ENCODE data around the gene KIF13A.

KIF13A gene

GRCh38 chr6:17910189-17910588 is 77.2 kb downstream of the KIF13A start:
- no peak overlapping the region for H3K27ac ChIP-seq (ENCODE audit: low read depth, low read length)
- no peaks in the 10 kb centered on the region for H3K36me3 ChIP-seq (ENCODE audit: control insufficient read depth, insufficient read depth, low read length)
- H3K9me3 ChIP-seq (ENCODE audit: control insufficient read depth, insufficient read depth, low read depth, low read length) = no peaks in the 10 kb centered on the region
- H3K27me3 ChIP-seq (ENCODE audit: control insufficient read depth, insufficient read depth, low read length) = no peaks in the 10 kb centered on the region
- no peak overlapping the region for H3K4me3 ChIP-seq (ENCODE audit: low read depth, low read length)
- no peak overlapping the region for H3K9ac ChIP-seq (ENCODE audit: low read length)
- H3K4me1 ChIP-seq (ENCODE audit: control insufficient read depth, insufficient read depth, low read length) = peaks cover 15% of the 10 kb centered on the region

GRCh38 chr6:17908831-17909230 is 78.6 kb downstream of the KIF13A start:
- Histone ChIP-seq H3K36me3 (ENCODE audit: control insufficient read depth, insufficient read depth, low read length) (no peaks in the 10 kb centered on the region), H3K9ac (ENCODE audit: low read length) (no peak overlapping the region), H3K27me3 (ENCODE audit: control insufficient read depth, insufficient read depth, low read length) (no peaks in the 10 kb centered on the region), H3K4me1 (ENCODE audit: control insufficient read depth, insufficient read depth, low read length) (peaks cover 15% of the 10 kb centered on the region), H3K27ac (ENCODE audit: low read depth, low read length) (no peak overlapping the region), H3K4me3 (ENCODE audit: low read depth, low read length) (no peak overlapping the region), H3K9me3 (ENCODE audit: control insufficient read depth, insufficient read depth, low read depth, low read length) (no peaks in the 10 kb centered on the region)

- Histone ChIP-seq H3K9me3 (ENCODE audit: control insufficient read depth, insufficient read depth, low read depth, low read length) (no peaks in the 10 kb centered on the region), H3K4me3 (ENCODE audit: low read depth, low read length) (no peak overlapping the region), H3K27me3 (ENCODE audit: control insufficient read depth, insufficient read depth, low read length) (no peaks in the 10 kb centered on the region), H3K9ac (ENCODE audit: low read length) (no peak overlapping the region), H3K27ac (ENCODE audit: low read depth, low read length) (no peak overlapping the region), H3K4me1 (ENCODE audit: control insufficient read depth, insufficient read depth, low read length) (peaks cover 25% of the 10 kb centered on the region), H3K36me3 (ENCODE audit: control insufficient read depth, insufficient read depth, low read length) (no peaks in the 10 kb centered on the region)
These were observed 79.8 kb downstream of the KIF13A start for GRCh38 chr6:17907406-17908229.

- no peak overlapping the region for H3K27ac ChIP-seq (ENCODE audit: low read depth, low read length)
- H3K9ac ChIP-seq (ENCODE audit: low read length) = no peak overlapping the region
These were observed 81.5 kb downstream of the KIF13A start for GRCh38 chr6:17905611-17906592.

GRCh38 chr6:17904491-17905120 is 82.8 kb downstream of the KIF13A start:
- Histone ChIP-seq H3K36me3 (ENCODE audit: control insufficient read depth, insufficient read depth, low read length) (no peaks in the 10 kb centered on the region), H3K27me3 (ENCODE audit: control insufficient read depth, insufficient read depth, low read length) (no peaks in the 10 kb centered on the region), H3K27ac (ENCODE audit: low read depth, low read length) (no peak overlapping the region)

More at GRCh38 chr6:17905611-17906592, 81.5 kb downstream of the KIF13A start:
- Histone ChIP-seq H3K9me3 (ENCODE audit: control insufficient read depth, insufficient read depth, low read depth, low read length) (no peaks in the 10 kb centered on the region), H3K4me1 (ENCODE audit: control insufficient read depth, insufficient read depth, low read length) (peaks cover 22% of the 10 kb centered on the region), H3K27me3 (ENCODE audit: control insufficient read depth, insufficient read depth, low read length) (no peaks in the 10 kb centered on the region), H3K36me3 (ENCODE audit: control insufficient read depth, insufficient read depth, low read length) (no peaks in the 10 kb centered on the region), H3K4me3 (ENCODE audit: low read depth, low read length) (no peak overlapping the region)

GRCh38 chr6:17902974-17903373 is 84.5 kb downstream of the KIF13A start:
- H3K9ac ChIP-seq (ENCODE audit: low read length) = no peak overlapping the region
- no peaks in the 10 kb centered on the region for H3K9me3 ChIP-seq (ENCODE audit: control insufficient read depth, insufficient read depth, low read depth, low read length)
- peaks cover 21% of the 10 kb centered on the region for H3K4me1 ChIP-seq (ENCODE audit: control insufficient read depth, insufficient read depth, low read length)
- H3K4me3 ChIP-seq (ENCODE audit: low read depth, low read length) = no peak overlapping the region
- no peaks in the 10 kb centered on the region for H3K36me3 ChIP-seq (ENCODE audit: control insufficient read depth, insufficient read depth, low read length)
- H3K27ac ChIP-seq (ENCODE audit: low read depth, low read length) = peak overlapping the region; percentile 40; the same call in 1 of the 2 replicates
- no peaks in the 10 kb centered on the region for H3K27me3 ChIP-seq (ENCODE audit: control insufficient read depth, insufficient read depth, low read length)

More at GRCh38 chr6:17904491-17905120, 82.8 kb downstream of the KIF13A start:
- H3K9ac ChIP-seq (ENCODE audit: low read length) = no peak overlapping the region
- H3K9me3 ChIP-seq (ENCODE audit: control insufficient read depth, insufficient read depth, low read depth, low read length) = no peaks in the 10 kb centered on the region
- H3K4me1 ChIP-seq (ENCODE audit: control insufficient read depth, insufficient read depth, low read length) = peaks cover 22% of the 10 kb centered on the region
- H3K4me3 ChIP-seq (ENCODE audit: low read depth, low read length) = no peak overlapping the region

- H3K4me1 ChIP-seq (ENCODE audit: control insufficient read depth, insufficient read depth, low read length) = peaks cover 12% of the 10 kb centered on the region
- H3K36me3 ChIP-seq (ENCODE audit: control insufficient read depth, insufficient read depth, low read length) = peaks cover 14% of the 10 kb centered on the region
- no peak overlapping the region for H3K27ac ChIP-seq (ENCODE audit: low read depth, low read length)
- no peak overlapping the region for H3K9ac ChIP-seq (ENCODE audit: low read length)
- peaks cover 4% of the 10 kb centered on the region; the same call in 1 of the 2 replicates for H3K9me3 ChIP-seq (ENCODE audit: control insufficient read depth, insufficient read depth, low read depth, low read length)
- no peak overlapping the region for H3K4me3 ChIP-seq (ENCODE audit: low read depth, low read length)
- no peaks in the 10 kb centered on the region for H3K27me3 ChIP-seq (ENCODE audit: control insufficient read depth, insufficient read depth, low read length)
These were observed 85.9 kb downstream of the KIF13A start for GRCh38 chr6:17901493-17901892.

- H3K9ac ChIP-seq (ENCODE audit: low read length) = no peak overlapping the region
These were observed 87.4 kb downstream of the KIF13A start for GRCh38 chr6:17900011-17900410.

GRCh38 chr6:17899491-17899890 is 87.9 kb downstream of the KIF13A start:
- Histone ChIP-seq H3K4me3 (ENCODE audit: low read depth, low read length) (no peak overlapping the region), H3K9ac (ENCODE audit: low read length) (no peak overlapping the region), H3K27me3 (ENCODE audit: control insufficient read depth, insufficient read depth, low read length) (no peaks in the 10 kb centered on the region), H3K27ac (ENCODE audit: low read depth, low read length) (no peak overlapping the region), H3K4me1 (ENCODE audit: control insufficient read depth, insufficient read depth, low read length) (peaks cover 12% of the 10 kb centered on the region), H3K9me3 (ENCODE audit: control insufficient read depth, insufficient read depth, low read depth, low read length) (peaks cover 20% of the 10 kb centered on the region), H3K36me3 (ENCODE audit: control insufficient read depth, insufficient read depth, low read length) (peaks cover 31% of the 10 kb centered on the region)

More at GRCh38 chr6:17900011-17900410, 87.4 kb downstream of the KIF13A start:
- Histone ChIP-seq H3K27me3 (ENCODE audit: control insufficient read depth, insufficient read depth, low read length) (no peaks in the 10 kb centered on the region), H3K27ac (ENCODE audit: low read depth, low read length) (no peak overlapping the region), H3K4me1 (ENCODE audit: control insufficient read depth, insufficient read depth, low read length) (peaks cover 12% of the 10 kb centered on the region), H3K4me3 (ENCODE audit: low read depth, low read length) (no peak overlapping the region), H3K9me3 (ENCODE audit: control insufficient read depth, insufficient read depth, low read depth, low read length) (peaks cover 14% of the 10 kb centered on the region), H3K36me3 (ENCODE audit: control insufficient read depth, insufficient read depth, low read length) (peaks cover 27% of the 10 kb centered on the region)

GRCh38 chr6:17897681-17898080 is 89.8 kb downstream of the KIF13A start:
- no peak overlapping the region for H3K27ac ChIP-seq (ENCODE audit: low read depth, low read length)
- H3K4me3 ChIP-seq (ENCODE audit: low read depth, low read length) = no peak overlapping the region
- peaks cover 3% of the 10 kb centered on the region for H3K4me1 ChIP-seq (ENCODE audit: control insufficient read depth, insufficient read depth, low read length)
- peaks cover 24% of the 10 kb centered on the region for H3K9me3 ChIP-seq (ENCODE audit: control insufficient read depth, insufficient read depth, low read depth, low read length)
- peaks cover 37% of the 10 kb centered on the region for H3K36me3 ChIP-seq (ENCODE audit: control insufficient read depth, insufficient read depth, low read length)
- H3K27me3 ChIP-seq (ENCODE audit: control insufficient read depth, insufficient read depth, low read length) = no peaks in the 10 kb centered on the region
- no peak overlapping the region for H3K9ac ChIP-seq (ENCODE audit: low read length)
